HG03108 (cell line): Measurements from ENCODE around the gene OR8S1.
"Not testable (repeated sequence)": the region's sequence is repeated elsewhere in the genome, so short reads cannot be mapped to it uniquely, and the experiment has no call there.

Experiments used
- ATAC-seq: cut with Tn5 transposase; IDR thresholded peaks from one replicate; pipeline ENCODE4 v1.9.1; 2021; ENCODE audit warnings: moderate library complexity; ENCODE audit not compliant: unreplicated experiment

OR8S1 gene

DNA sequence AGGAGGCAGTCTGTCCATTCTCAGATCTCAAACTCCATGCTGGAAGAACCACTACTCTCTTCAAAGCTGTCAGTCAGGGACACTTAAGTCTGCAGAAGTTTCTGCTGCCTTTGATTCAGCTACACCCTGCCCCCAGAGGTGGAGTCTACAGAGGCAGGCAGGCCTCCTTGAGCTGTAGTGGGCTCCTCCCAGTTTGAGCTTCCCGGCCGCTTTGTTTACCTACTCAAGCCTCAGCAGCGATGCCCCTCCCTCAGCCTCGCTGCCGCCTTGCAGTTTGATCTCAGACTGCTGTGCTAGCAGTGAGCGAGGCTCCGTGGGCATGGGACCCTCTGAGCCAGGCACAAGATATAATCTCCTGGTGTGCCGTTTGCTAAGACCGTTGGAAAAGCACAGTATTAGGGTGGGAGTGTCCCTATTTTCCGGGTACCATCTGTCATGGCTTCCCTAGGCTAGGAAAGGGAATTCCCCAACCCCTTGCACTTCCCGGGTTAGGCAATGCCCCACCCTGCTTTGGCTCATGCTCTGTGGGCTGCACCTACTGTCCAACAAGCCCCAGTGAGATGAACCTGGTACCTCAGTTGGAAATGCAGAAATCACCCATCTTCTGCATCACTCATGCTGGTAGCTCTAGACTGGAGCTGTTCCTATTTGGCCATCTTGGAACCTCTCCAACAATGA, 28.4 kb downstream of the OR8S1 start:
- ATAC-seq, result not testable (repeated sequence)

- ATAC-seq, result no peak
Observed at GRCh38 chr12:48556631-48557030, 31.2 kb downstream of the OR8S1 start.

- no peak for ATAC-seq
Observed at GRCh38 chr12:48557919-48558318, 32.5 kb downstream of the OR8S1 start.

DNA sequence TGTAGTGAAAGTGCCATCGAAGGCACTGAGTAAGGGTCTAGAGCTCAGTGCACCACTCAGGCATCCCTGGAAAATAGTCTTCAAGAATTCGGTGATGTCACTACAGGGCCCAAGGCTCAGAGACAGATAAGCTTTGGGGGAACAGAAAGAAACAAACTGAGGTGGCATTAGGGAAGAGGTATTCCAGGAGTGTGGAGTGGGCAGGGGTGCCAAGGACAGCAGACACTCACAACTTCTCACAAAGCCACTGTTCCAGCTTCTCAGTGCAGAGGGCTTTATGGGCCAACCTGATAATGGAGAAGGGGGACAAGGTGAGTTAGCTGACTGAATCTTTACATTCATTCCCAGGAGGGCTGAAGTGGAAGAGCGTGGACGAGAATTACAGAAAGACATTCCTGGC, 42.3 kb downstream of the OR8S1 start:
- no peak for ATAC-seq

GRCh38 chr12:48569946-48570345, 44.5 kb downstream of the OR8S1 start, which contains the start of gene LALBA:
Gene LALBA, minus strand, starts transcription at chr12:48570046. Its CDS starts 26 bp downstream, at chr12:48570020.
- ATAC-seq, result no peak

DNA sequence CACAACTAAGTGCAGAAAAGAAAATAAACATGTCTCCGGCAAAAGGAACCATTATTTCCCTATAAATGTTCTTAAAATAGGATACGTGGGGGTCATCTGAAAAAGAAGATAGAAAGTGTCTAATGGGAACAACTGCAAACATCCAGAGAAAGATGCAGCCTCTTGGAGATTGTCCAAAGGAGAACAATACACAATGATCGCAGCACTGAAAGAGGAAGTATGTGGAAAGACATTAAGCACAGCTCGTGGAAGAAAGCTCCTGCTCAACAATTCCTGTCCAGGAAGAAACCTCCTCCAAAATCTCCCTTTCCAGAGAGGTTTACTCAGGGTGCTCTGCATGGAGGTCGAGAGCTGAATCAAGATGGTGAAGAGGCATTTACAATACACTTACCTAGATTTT, 46.9 kb downstream of the OR8S1 start:
- ATAC-seq, result no peak
